SK-N-MC (cell line): ENCODE measurements around the gene UIMC1.

ENCODE experiments used
- EZH2 ChIP-seq: fragments of 200-600 bp; sonication (generic); IDR thresholded peaks from one replicate; pipeline ENCODE4 v1.6.1; 2017; ENCODE audit warnings: antibody characterized with exemption
- FOXP2 ChIP-seq: optimal IDR thresholded peaks from 2 replicates; pipeline ENCODE3; 2011; ENCODE audit warnings: mild to moderate bottlenecking, moderate library complexity; ENCODE audit not compliant: insufficient read depth; ENCODE audit errors: extremely low read length, control extremely low read depth
- POLR2AphosphoS5 ChIP-seq: IDR thresholded peaks from 2 replicates; pipeline ENCODE4 v1.6.1; 2012; ENCODE audit warnings: mild to moderate bottlenecking, low read depth, low read length, borderline replicate concordance

GRCh38 chr5:176934309-176934930 is 72.2 kb downstream of the UIMC1 start:
- TF ChIP-seq POLR2AphosphoS5 (no peak), EZH2 (no peak), FOXP2 (no peak)
